Fibroblast of lung (primary cell): Measurements from ENCODE around the gene CDA. TPM values are rescaled to one million over a fixed set of nuclear protein-coding genes. Genes with fewer than 3 reads are reported as not detected.

Experiments
- DNase-seq, 2 donors: peaks; one replicate each; pipeline versions ENCODE4 v3.0.0 to v3.0.0-alpha.2; 2010; ENCODE audit warnings: low read depth in 2 of 2
- H2AFZ ChIP-seq: 2 replicates; pipeline ENCODE4 v1.5.1; 2012; ENCODE audit warnings: low read length, control low read depth, inconsistent platforms
- H3K27ac ChIP-seq: 2 replicates; pipeline ENCODE4 v1.5.1; 2011; ENCODE audit warnings: low read length, control low read depth; ENCODE audit not compliant: insufficient read depth
- H3K27me3 ChIP-seq: 2 replicates; pipeline ENCODE4 v1.5.1; 2011; ENCODE audit warnings: mild to moderate bottlenecking, low read length; ENCODE audit not compliant: control insufficient read depth, insufficient read depth
- H3K36me3 ChIP-seq: 2 replicates; pipeline ENCODE4 v1.5.1; 2011; ENCODE audit warnings: low read length; ENCODE audit not compliant: control insufficient read depth, insufficient read depth
- H3K4me1 ChIP-seq: 2 replicates; pipeline ENCODE4 v1.5.1; 2011; ENCODE audit warnings: low read length; ENCODE audit not compliant: control insufficient read depth, insufficient read depth; ENCODE audit errors: extremely low read depth
- H3K4me2 ChIP-seq: 2 replicates; pipeline ENCODE4 v1.5.1; 2011; ENCODE audit warnings: low read length, control low read depth; ENCODE audit not compliant: insufficient read depth; ENCODE audit errors: extremely low read depth
- H3K4me3 ChIP-seq, 4 experiments: fragments of 200-600 bp in 1 of 4; sonication (generic) in 1 of 4; replicated peaks in 1 of 4; 2 replicates each; pipeline ENCODE4 v1.5.1; 2011 to 2016; ENCODE audit warnings: low read length in 4 of 4, low read depth in 3 of 4, mild to moderate bottlenecking in 3 of 4, control low read depth in 2 of 4, inconsistent platforms in 1 of 4, mixed read lengths in 1 of 4; ENCODE audit not compliant: insufficient read depth in 1 of 4; ENCODE audit errors: control extremely low read depth in 1 of 4
- H3K79me2 ChIP-seq: 2 replicates; pipeline ENCODE4 v1.5.1; 2012; ENCODE audit warnings: mild to moderate bottlenecking, low read length, inconsistent platforms; ENCODE audit not compliant: control insufficient read depth, insufficient read depth
- H3K9ac ChIP-seq: 2 replicates; pipeline ENCODE4 v1.5.1; 2011; ENCODE audit warnings: mild to moderate bottlenecking, low read length, control low read depth; ENCODE audit not compliant: insufficient read depth
- H3K9me3 ChIP-seq: 2 replicates; pipeline ENCODE4 v1.5.1; 2012; ENCODE audit warnings: low read depth, low read length; ENCODE audit not compliant: control insufficient read depth, insufficient read depth
- H4K20me1 ChIP-seq: 2 replicates; pipeline ENCODE4 v1.5.1; 2011; ENCODE audit warnings: low read length; ENCODE audit not compliant: control insufficient read depth, insufficient read depth; ENCODE audit errors: extremely low read depth
- CTCF ChIP-seq, 2 donors: IDR thresholded peaks in 1 of 2; conservative IDR thresholded peaks in 1 of 2; 1 replicate in 1 of 2; 2 replicates in 1 of 2; pipeline ENCODE4 v1.5.1; 2011 to 2012; ENCODE audit warnings: low read length in 2 of 2, control low read depth in 1 of 2, inconsistent platforms in 1 of 2, low read depth in 1 of 2, mild to moderate bottlenecking in 1 of 2
- EZH2 ChIP-seq: IDR thresholded peaks from 2 replicates; pipeline ENCODE4 v1.5.1; 2012; ENCODE audit warnings: low read length, control low read depth, mild to moderate bottlenecking; ENCODE audit errors: missing control alignments
- polyA plus RNA-seq, 2 donors: library from polyadenylated mRNA; depleted of rRNA in 1 of 2; stranded (reverse) in 1 of 2; unstranded in 1 of 2; fragments of >200 nt; gene quantifications; 2 replicates each; pipeline ENCODE4 v1.2.1, GENCODE V29; 2011 to 2012; ENCODE audit warnings: missing spikeins in 1 of 2
- total RNA-seq: library from RNA; depleted of rRNA; stranded (reverse); fragments of >200 nt; gene quantifications from 2 replicates; pipeline ENCODE4 v1.2.1, GENCODE V29; 2014

Gene CDA
- total and polyA plus RNA-seq, 2 donors (not counting 1 experiment from before 2014, with no cell fraction given), result 0.50 to 4.2 TPM

GRCh38 chr1:20640183-20640597, 51.3 kb downstream of the CDA start:
- no peak overlapping the region for H3K4me3 ChIP-seq
- no peaks in the 10 kb centered on the region for H3K79me2 ChIP-seq
- H3K27me3 ChIP-seq, result no peaks in the 10 kb centered on the region
- TF ChIP-seq EZH2 (no peak), CTCF (conservative IDR thresholded peaks at IDR 0.05 in 1 of 2, IDR thresholded peaks at IDR 0.05 in 1 of 2; ENCODE audit: low read depth in 1 of 2, low read length in 2 of 2) (peak; percentile 70 to 80)
- H3K27ac ChIP-seq, result no peak overlapping the region
- H4K20me1 ChIP-seq, result no peaks in the 10 kb centered on the region
- no peak overlapping the region for H3K4me2 ChIP-seq
- no peaks in the 10 kb centered on the region for H3K9me3 ChIP-seq
- peak; percentile 24 to 69 for DNase-seq
- H3K9ac ChIP-seq, result no peak overlapping the region
- H2AFZ ChIP-seq, result no peak overlapping the region
- peaks cover 5% of the 10 kb centered on the region for H3K36me3 ChIP-seq
- no peaks in the 10 kb centered on the region for H3K4me1 ChIP-seq

- Histone ChIP-seq H3K4me2 (no peak overlapping the region), H3K36me3 (peaks cover 7% of the 10 kb centered on the region), H2AFZ (no peak overlapping the region), H4K20me1 (no peaks in the 10 kb centered on the region), H3K79me2 (no peaks in the 10 kb centered on the region), H3K27me3 (no peaks in the 10 kb centered on the region), H3K9ac (no peak overlapping the region), H3K9me3 (no peaks in the 10 kb centered on the region), H3K4me3 (no peak overlapping the region), H3K4me1 (no peaks in the 10 kb centered on the region), H3K27ac (no peak overlapping the region)
- DNase-seq, result no peak
- TF ChIP-seq EZH2 (no peak), CTCF (conservative IDR thresholded peaks at IDR 0.05 in 1 of 2, IDR thresholded peaks at IDR 0.05 in 1 of 2; ENCODE audit: low read depth in 1 of 2, low read length in 2 of 2) (no peak)
Measured at GRCh38 chr1:20641975-20642374, 53.1 kb downstream of the CDA start.

GRCh38 chr1:20643080-20643479, 54.2 kb downstream of the CDA start:
- Histone ChIP-seq H3K27ac (no peak overlapping the region), H3K36me3 (peaks cover 7% of the 10 kb centered on the region), H3K4me3 (no peak overlapping the region), H3K79me2 (no peaks in the 10 kb centered on the region), H3K9me3 (no peaks in the 10 kb centered on the region), H3K4me2 (no peak overlapping the region), H3K4me1 (no peaks in the 10 kb centered on the region), H3K27me3 (no peaks in the 10 kb centered on the region), H3K9ac (no peak overlapping the region), H2AFZ (no peak overlapping the region), H4K20me1 (no peaks in the 10 kb centered on the region)
- no peak for DNase-seq
- TF ChIP-seq CTCF (conservative IDR thresholded peaks at IDR 0.05 in 1 of 2, IDR thresholded peaks at IDR 0.05 in 1 of 2; ENCODE audit: low read depth in 1 of 2, low read length in 2 of 2) (no peak), EZH2 (no peak)
